Measurements from ENCODE around the gene RNF223. TPM values are rescaled to one million over a fixed set of nuclear protein-coding genes. Genes with fewer than 3 reads are reported as not detected.

RNF223 gene
- total RNA-seq, 4 donors from 2014 or later, result not detected

- intact Hi-C loops (cut with DNase I; ENCODE audit: low total_unique reads), result no loop called here
- DNase-seq, result no peak
These were observed 41.2 kb upstream of the RNF223 start for GRCh38 chr1:1115136-1115785.

GRCh38 chr1:1114431-1114830 is 40.3 kb upstream of the RNF223 start:
- no peaks in the 10 kb centered on the region for H3K9me3 ChIP-seq
- intact Hi-C loops (cut with DNase I; ENCODE audit: low total_unique reads), result no loop called here
- TF ChIP-seq POLR2A (IDR thresholded peaks at IDR 0.05) (no peak), CTCF (IDR thresholded peaks at IDR 0.05) (no peak)
- H3K27me3 ChIP-seq, result no peaks in the 10 kb centered on the region
- no peaks in the 10 kb centered on the region for H3K36me3 ChIP-seq
- peaks cover 0 to 6% of the 10 kb centered on the region in 2 donors for H3K4me1 ChIP-seq
- no peak overlapping the region for H3K27ac ChIP-seq
- DNase-seq, result no peak
- H3K4me3 ChIP-seq, result no peak overlapping the region

More at GRCh38 chr1:1115136-1115785, 41.2 kb upstream of the RNF223 start:
- no peaks in the 10 kb centered on the region for H3K27me3 ChIP-seq
- H3K9me3 ChIP-seq, result no peaks in the 10 kb centered on the region
- no peak for TF ChIP-seq CTCF (IDR thresholded peaks at IDR 0.05)
- no peak for TF ChIP-seq POLR2A (IDR thresholded peaks at IDR 0.05)
- H3K27ac ChIP-seq, result peak overlapping the region; percentile 75 to 76
- no peaks in the 10 kb centered on the region for H3K36me3 ChIP-seq
- peak overlapping the region; percentile 59 to 65 for H3K4me3 ChIP-seq
- peaks cover 0 to 6% of the 10 kb centered on the region in 2 donors for H3K4me1 ChIP-seq

- TF ChIP-seq POLR2A (IDR thresholded peaks at IDR 0.05) (no peak), CTCF (IDR thresholded peaks at IDR 0.05) (no peak)
- Histone ChIP-seq H3K36me3 (no peaks in the 10 kb centered on the region), H3K27ac (no peak overlapping the region), H3K4me1 (peaks cover 0 to 6% of the 10 kb centered on the region in 2 donors), H3K9me3 (no peaks in the 10 kb centered on the region), H3K27me3 (no peaks in the 10 kb centered on the region), H3K4me3 (no peak overlapping the region)
- no peak for DNase-seq
- intact Hi-C loops (cut with DNase I; ENCODE audit: low total_unique reads), result no loop called here
These were observed 38.3 kb upstream of the RNF223 start for GRCh38 chr1:1112237-1112985.

GRCh38 chr1:1111516-1112236 is 37.6 kb upstream of the RNF223 start:
- H3K27ac ChIP-seq, result no peak overlapping the region
- no peaks in the 10 kb centered on the region for H3K27me3 ChIP-seq
- H3K4me3 ChIP-seq, result no peak overlapping the region
- H3K36me3 ChIP-seq, result no peaks in the 10 kb centered on the region
- intact Hi-C loops (cut with DNase I; ENCODE audit: low total_unique reads), result no loop called here
- H3K4me1 ChIP-seq, result peaks cover 0 to 6% of the 10 kb centered on the region in 2 donors
- peaks cover 0 to under 1% of the 10 kb centered on the region in 2 donors for H3K9me3 ChIP-seq
- TF ChIP-seq POLR2A (IDR thresholded peaks at IDR 0.05) (no peak), CTCF (IDR thresholded peaks at IDR 0.05) (no peak)
- no peak for DNase-seq
